ENCODE data around the gene RPP25L. TPM values are rescaled to one million over a fixed set of nuclear protein-coding genes. Genes with fewer than 3 reads are reported as not detected.

The RPP25L gene
- total and polyA plus RNA-seq, 2 of the 4 experiments (the other 2 are of a cell fraction) = 20.4 to 26.3 TPM

DNA sequence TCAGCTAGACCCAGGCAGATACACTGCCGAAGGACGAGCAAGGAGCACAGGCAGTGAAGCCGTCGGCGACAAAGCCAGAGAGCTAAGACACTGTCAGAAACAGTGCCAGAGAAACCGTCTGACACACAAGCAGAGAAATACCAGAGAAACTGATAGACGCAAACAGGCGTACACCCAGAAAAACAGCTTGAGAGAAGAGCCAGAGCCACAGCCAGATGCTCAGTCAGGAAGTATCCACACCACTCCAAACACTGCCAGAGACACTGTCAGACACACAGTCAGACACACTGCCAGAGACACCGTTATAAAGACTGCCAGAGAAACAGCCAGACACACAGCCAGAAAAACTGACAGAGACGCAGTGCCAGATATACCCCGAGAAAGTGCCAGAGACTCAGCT lies 41.5 kb downstream of the RPP25L start:
- H2BK20ac ChIP-seq (ENCODE audit: low read depth, low read length) = no peak overlapping the region
- 5% methylated on average over 3 of the region's 11 CpGs; no CpG with 5 or more reads in 1 of the 2 experiments for WGBS, 2 experiments (ENCODE audit: extremely low coverage in 2 of 2, insufficient read length in 1 of 2)
- H3K4me3 ChIP-seq (ENCODE audit: insufficient read depth, low read depth, low read length) = no peak overlapping the region
- in situ Hi-C loops (cut with MboI; ENCODE audit: low sequenced_read_pairs) (no loop called here), intact Hi-C loops (cut with micrococcal nuclease) (no loop called here), dilution Hi-C loops (cut with HindIII; ENCODE audit: low sequenced_read_pairs, unreplicated experiment) (no loop called here)
- H3K4me1 ChIP-seq (ENCODE audit: control insufficient read depth, insufficient read depth, low read length) = no peaks in the 10 kb centered on the region
- no peaks in the 10 kb centered on the region for H3K36me3 ChIP-seq (ENCODE audit: control insufficient read depth, insufficient read depth, low read length)
- H2AFZ ChIP-seq (replicated peaks; ENCODE audit: low read length, poor library complexity) = no peak overlapping the region
- no peaks in the 10 kb centered on the region for H4K20me1 ChIP-seq (ENCODE audit: insufficient read depth, low read length)
- no peak overlapping the region for H4K91ac ChIP-seq (ENCODE audit: insufficient read depth, low read depth, low read length)
- no peak overlapping the region for H3K4me2 ChIP-seq (ENCODE audit: low read depth, low read length)
- no peak overlapping the region for H2BK5ac ChIP-seq (ENCODE audit: low read depth, low read length, poor library complexity, severe bottlenecking)
- DNase-seq (no peak), ATAC-seq (ENCODE audit: low read depth) (peak; percentile 37)
- H3K9me1 ChIP-seq (ENCODE audit: insufficient read depth, low read length) = 0 out of 2 replicates have a peak, but pooled peaks cover 3% of the 10 kb centered on the region
- no peak overlapping the region for H3K23ac ChIP-seq (ENCODE audit: low read depth, low read length)
- peaks cover 86% of the 10 kb centered on the region for H3K27me3 ChIP-seq (ENCODE audit: control insufficient read depth, insufficient read depth, low read length)
- no peak overlapping the region for H2BK15ac ChIP-seq (ENCODE audit: low read depth, low read length)
- no peak overlapping the region for H3K18ac ChIP-seq (ENCODE audit: low read depth, low read length)
- no peak overlapping the region for H3K14ac ChIP-seq (replicated peaks; ENCODE audit: low read depth, low read length)
- H2AK5ac ChIP-seq (ENCODE audit: low read depth, low read length) = no peak overlapping the region
- H3K9me3 ChIP-seq (ENCODE audit: control insufficient read depth, insufficient read depth, low read length) = no peaks in the 10 kb centered on the region
- ChIA-PET POLR2A (ENCODE audit: unreplicated experiment) (no interaction called here), CTCF (interaction anchor here (0.8 kb wide), 1 partner anchor 23 kb away, joined by 4 read pairs; no protein-coding TSS in a partner anchor)
- no peak for TF ChIP-seq BHLHE40 (IDR thresholded peaks at IDR 0.05; ENCODE audit: low read depth, low read length)
- TF ChIP-seq RAD21 (IDR thresholded peaks at IDR 0.05; ENCODE audit: low read length) = no peak
- no peak for TF ChIP-seq RCOR1 (IDR thresholded peaks at IDR 0.05; ENCODE audit: insufficient replicate concordance, low read length)
- no peak for TF ChIP-seq MXI1 (IDR thresholded peaks at IDR 0.05; ENCODE audit: borderline replicate concordance, low read depth, low read length)
- TF ChIP-seq, protein P1, sequence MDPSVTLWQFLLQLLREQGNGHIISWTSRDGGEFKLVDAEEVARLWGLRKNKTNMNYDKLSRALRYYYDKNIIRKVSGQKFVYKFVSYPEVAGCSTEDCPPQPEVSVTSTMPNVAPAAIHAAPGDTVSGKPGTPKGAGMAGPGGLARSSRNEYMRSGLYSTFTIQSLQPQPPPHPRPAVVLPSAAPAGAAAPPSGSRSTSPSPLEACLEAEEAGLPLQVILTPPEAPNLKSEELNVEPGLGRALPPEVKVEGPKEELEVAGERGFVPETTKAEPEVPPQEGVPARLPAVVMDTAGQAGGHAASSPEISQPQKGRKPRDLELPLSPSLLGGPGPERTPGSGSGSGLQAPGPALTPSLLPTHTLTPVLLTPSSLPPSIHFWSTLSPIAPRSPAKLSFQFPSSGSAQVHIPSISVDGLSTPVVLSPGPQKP (IDR thresholded peaks at IDR 0.05; ENCODE audit: borderline replicate concordance, low read depth, low read length) = no peak
- no peak for TF ChIP-seq SMC3 (IDR thresholded peaks at IDR 0.05; ENCODE audit: low read depth, low read length)
- TF ChIP-seq CHD1 (IDR thresholded peaks at IDR 0.05; ENCODE audit: low read depth, low read length) = no peak
- TF ChIP-seq CEBPB (IDR thresholded peaks at IDR 0.05; ENCODE audit: low read depth, low read length) = no peak
- no peak for TF ChIP-seq MAZ (IDR thresholded peaks at IDR 0.05; ENCODE audit: borderline replicate concordance, low read depth, low read length)
- TF ChIP-seq RFX5 (IDR thresholded peaks at IDR 0.05; ENCODE audit: low read depth, low read length) = no peak
- TF ChIP-seq FOS (IDR thresholded peaks at IDR 0.05; ENCODE audit: low read depth, low read length) = no peak
- TF ChIP-seq NFE2L2 (IDR thresholded peaks at IDR 0.05; ENCODE audit: low read depth, low read length) = no peak
- TF ChIP-seq, protein P2, sequence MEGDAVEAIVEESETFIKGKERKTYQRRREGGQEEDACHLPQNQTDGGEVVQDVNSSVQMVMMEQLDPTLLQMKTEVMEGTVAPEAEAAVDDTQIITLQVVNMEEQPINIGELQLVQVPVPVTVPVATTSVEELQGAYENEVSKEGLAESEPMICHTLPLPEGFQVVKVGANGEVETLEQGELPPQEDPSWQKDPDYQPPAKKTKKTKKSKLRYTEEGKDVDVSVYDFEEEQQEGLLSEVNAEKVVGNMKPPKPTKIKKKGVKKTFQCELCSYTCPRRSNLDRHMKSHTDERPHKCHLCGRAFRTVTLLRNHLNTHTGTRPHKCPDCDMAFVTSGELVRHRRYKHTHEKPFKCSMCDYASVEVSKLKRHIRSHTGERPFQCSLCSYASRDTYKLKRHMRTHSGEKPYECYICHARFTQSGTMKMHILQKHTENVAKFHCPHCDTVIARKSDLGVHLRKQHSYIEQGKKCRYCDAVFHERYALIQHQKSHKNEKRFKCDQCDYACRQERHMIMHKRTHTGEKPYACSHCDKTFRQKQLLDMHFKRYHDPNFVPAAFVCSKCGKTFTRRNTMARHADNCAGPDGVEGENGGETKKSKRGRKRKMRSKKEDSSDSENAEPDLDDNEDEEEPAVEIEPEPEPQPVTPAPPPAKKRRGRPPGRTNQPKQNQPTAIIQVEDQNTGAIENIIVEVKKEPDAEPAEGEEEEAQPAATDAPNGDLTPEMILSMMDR (conservative IDR thresholded peaks at IDR 0.05; ENCODE audit: low read depth, low read length) = no peak
- TF ChIP-seq MAFK (IDR thresholded peaks at IDR 0.05; ENCODE audit: low read depth, low read length) = no peak
- TF ChIP-seq, protein P3, sequence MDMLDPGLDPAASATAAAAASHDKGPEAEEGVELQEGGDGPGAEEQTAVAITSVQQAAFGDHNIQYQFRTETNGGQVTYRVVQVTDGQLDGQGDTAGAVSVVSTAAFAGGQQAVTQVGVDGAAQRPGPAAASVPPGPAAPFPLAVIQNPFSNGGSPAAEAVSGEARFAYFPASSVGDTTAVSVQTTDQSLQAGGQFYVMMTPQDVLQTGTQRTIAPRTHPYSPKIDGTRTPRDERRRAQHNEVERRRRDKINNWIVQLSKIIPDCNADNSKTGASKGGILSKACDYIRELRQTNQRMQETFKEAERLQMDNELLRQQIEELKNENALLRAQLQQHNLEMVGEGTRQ (IDR thresholded peaks at IDR 0.05; ENCODE audit: low read depth, low read length) = no peak
- no peak for TF ChIP-seq POLR2A (IDR thresholded peaks at IDR 0.05; ENCODE audit: low read depth, low read length)
- H2BK120ac ChIP-seq (ENCODE audit: low read depth, low read length) = no peak overlapping the region
- H4K8ac ChIP-seq (ENCODE audit: low read depth in 2 of 2, low read length in 2 of 2) = no peak overlapping the region
- H3K79me1 ChIP-seq (ENCODE audit: low read depth in 1 of 2, low read length in 2 of 2) = no peaks in the 10 kb centered on the region
- no peak overlapping the region for H4K5ac ChIP-seq (ENCODE audit: low read depth, low read length)
- H3K9ac ChIP-seq (ENCODE audit: low read depth, low read length) = no peak overlapping the region
- no peak overlapping the region for H2AK9ac ChIP-seq (replicated peaks; ENCODE audit: low read depth, low read length, poor library complexity)
- no peak overlapping the region for H3K56ac ChIP-seq (ENCODE audit: extremely low read depth, insufficient read depth, low read length)
- no peak overlapping the region for H3K27ac ChIP-seq (ENCODE audit: insufficient read depth, low read length)
- no TSS peak for BruUV-seq (replicated peaks)
- no peak overlapping the region for H3K4ac ChIP-seq (ENCODE audit: low read depth, low read length)

Data from IMR-90 (cell line).